CD4-positive, alpha-beta T cell treated with Interferon alpha-2 for 1 hour (primary cell): ENCODE results near the gene RNF148.
"Not testable (repeated sequence)": the region's sequence is repeated elsewhere in the genome, so short reads cannot be mapped to it uniquely, and the experiment has no call there.

Source experiments
- DNase-seq, 2 donors: peaks; one replicate each; pipeline ENCODE4 v3.0.0-alpha.2; 2020 to 2022

Gene RNF148

GRCh38 chr7:122689346-122690109 is 13.2 kb downstream of the RNF148 start:
- no peak for DNase-seq

GRCh38 chr7:122688400-122688998 is 14.2 kb downstream of the RNF148 start:
- no peak for DNase-seq

GRCh38 chr7:122686360-122686878 is 16.3 kb downstream of the RNF148 start:
- no peak for DNase-seq

- no peak for DNase-seq
These were observed 18.2 kb downstream of the RNF148 start for GRCh38 chr7:122684504-122684903.

GRCh38 chr7:122682815-122683550 is 19.7 kb downstream of the RNF148 start:
- no peak for DNase-seq

GRCh38 chr7:122681186-122681585 is 21.5 kb downstream of the RNF148 start:
- DNase-seq = not testable (repeated sequence)

GRCh38 chr7:122679813-122680212 is 22.9 kb downstream of the RNF148 start:
- no peak for DNase-seq

GRCh38 chr7:122679269-122679709 is 23.4 kb downstream of the RNF148 start:
- not testable (repeated sequence) for DNase-seq

GRCh38 chr7:122677149-122677548 is 25.6 kb downstream of the RNF148 start:
- DNase-seq = no peak

GRCh38 chr7:122676466-122676865 is 26.3 kb downstream of the RNF148 start:
- no peak for DNase-seq

- DNase-seq = no peak
These were observed 27.1 kb downstream of the RNF148 start for GRCh38 chr7:122675621-122676020.

- no peak for DNase-seq
These were observed 27.7 kb downstream of the RNF148 start for GRCh38 chr7:122675011-122675410.

GRCh38 chr7:122674502-122674901 is 28.2 kb downstream of the RNF148 start:
- no peak for DNase-seq

GRCh38 chr7:122673951-122674350 is 28.8 kb downstream of the RNF148 start:
- no peak for DNase-seq

GRCh38 chr7:122672536-122672935 is 30.2 kb downstream of the RNF148 start:
- DNase-seq = no peak

GRCh38 chr7:122663733-122664132 is 39.0 kb downstream of the RNF148 start:
- DNase-seq = no peak

- DNase-seq = no peak
These were observed 43.9 kb downstream of the RNF148 start for GRCh38 chr7:122658856-122659255.

- no peak for DNase-seq
These were observed 49.0 kb downstream of the RNF148 start for GRCh38 chr7:122653685-122654084.

- DNase-seq = no peak
These were observed 49.8 kb downstream of the RNF148 start for GRCh38 chr7:122652876-122653275.
